Colonic mucosa (tissue), 4 donors: ENCODE results near the gene TEX13B. TPM values are rescaled to one million over a fixed set of nuclear protein-coding genes. Genes with fewer than 3 reads are reported as not detected.

Experiments used
- DNase-seq: peaks from one replicate; pipeline ENCODE4 v3.0.0-alpha.2; 2020
- H3K27ac ChIP-seq: fragments of 200-600 bp; one replicate; pipeline ENCODE4 v1.8.0; 2021
- H3K27me3 ChIP-seq: fragments of 200-600 bp; one replicate; pipeline ENCODE4 v1.8.0; 2021
- H3K36me3 ChIP-seq: fragments of 200-600 bp; one replicate; pipeline ENCODE4 v1.8.0; 2021
- H3K4me1 ChIP-seq: fragments of 200-600 bp; one replicate; pipeline ENCODE4 v1.8.0; 2021; ENCODE audit warnings: mild to moderate bottlenecking
- H3K4me3 ChIP-seq: fragments of 200-600 bp; one replicate; pipeline ENCODE4 v1.8.0; 2021
- H3K9ac ChIP-seq, 2 donors: one replicate each; pipeline ENCODE4 v1.7.0; 2013; ENCODE audit warnings: control low read depth in 2 of 2, low read depth in 2 of 2, low read length in 2 of 2
- H3K9me3 ChIP-seq: fragments of 200-600 bp; one replicate; pipeline ENCODE4 v1.8.0; 2021
- intact Hi-C: fragments of 100-400 bp; cut with DNase I; formaldehyde crosslinking; loops from one replicate; pipeline ENCODE4 v1.14.1; 2022
- total RNA-seq, 2 donors: library from RNA; stranded (reverse); fragmentation: NEBNext Ultra II Directional in 1 of 2; extraction: Animal tissue kit (Norgen Biotek cat#: 25700) in 1 of 2; gene quantifications; one replicate each; pipeline ENCODE4 v1.2.1, GENCODE V29; 2021
- TF ChIP-seq, protein P1 (sequence below): fragments of 200-600 bp; IDR thresholded peaks from one replicate; pipeline ENCODE4 v1.8.0; 2022; ENCODE audit warnings: antibody characterized with exemption, mild to moderate bottlenecking
- donor health status: healthy.
- donor health status: DM: no; HTN: no; CAD: no.
- donor health status: DM: no; HTN: no; CAD: no.

The TEX13B gene
- total RNA-seq, 2 donors from 2014 or later: not detected

GRCh38 chrX:108022491-108023089, 40.4 kb upstream of the TEX13B start:
- no peak overlapping the region for H3K27ac ChIP-seq
- DNase-seq: no peak
- intact Hi-C loops: no loop called here
- no peak overlapping the region for H3K9ac ChIP-seq
- TF ChIP-seq, protein P1, sequence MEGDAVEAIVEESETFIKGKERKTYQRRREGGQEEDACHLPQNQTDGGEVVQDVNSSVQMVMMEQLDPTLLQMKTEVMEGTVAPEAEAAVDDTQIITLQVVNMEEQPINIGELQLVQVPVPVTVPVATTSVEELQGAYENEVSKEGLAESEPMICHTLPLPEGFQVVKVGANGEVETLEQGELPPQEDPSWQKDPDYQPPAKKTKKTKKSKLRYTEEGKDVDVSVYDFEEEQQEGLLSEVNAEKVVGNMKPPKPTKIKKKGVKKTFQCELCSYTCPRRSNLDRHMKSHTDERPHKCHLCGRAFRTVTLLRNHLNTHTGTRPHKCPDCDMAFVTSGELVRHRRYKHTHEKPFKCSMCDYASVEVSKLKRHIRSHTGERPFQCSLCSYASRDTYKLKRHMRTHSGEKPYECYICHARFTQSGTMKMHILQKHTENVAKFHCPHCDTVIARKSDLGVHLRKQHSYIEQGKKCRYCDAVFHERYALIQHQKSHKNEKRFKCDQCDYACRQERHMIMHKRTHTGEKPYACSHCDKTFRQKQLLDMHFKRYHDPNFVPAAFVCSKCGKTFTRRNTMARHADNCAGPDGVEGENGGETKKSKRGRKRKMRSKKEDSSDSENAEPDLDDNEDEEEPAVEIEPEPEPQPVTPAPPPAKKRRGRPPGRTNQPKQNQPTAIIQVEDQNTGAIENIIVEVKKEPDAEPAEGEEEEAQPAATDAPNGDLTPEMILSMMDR: no peak
- H3K4me1 ChIP-seq: no peaks in the 10 kb centered on the region
- H3K36me3 ChIP-seq: no peaks in the 10 kb centered on the region
- no peak overlapping the region for H3K4me3 ChIP-seq
- no peaks in the 10 kb centered on the region for H3K9me3 ChIP-seq
- no peaks in the 10 kb centered on the region for H3K27me3 ChIP-seq

DNA sequence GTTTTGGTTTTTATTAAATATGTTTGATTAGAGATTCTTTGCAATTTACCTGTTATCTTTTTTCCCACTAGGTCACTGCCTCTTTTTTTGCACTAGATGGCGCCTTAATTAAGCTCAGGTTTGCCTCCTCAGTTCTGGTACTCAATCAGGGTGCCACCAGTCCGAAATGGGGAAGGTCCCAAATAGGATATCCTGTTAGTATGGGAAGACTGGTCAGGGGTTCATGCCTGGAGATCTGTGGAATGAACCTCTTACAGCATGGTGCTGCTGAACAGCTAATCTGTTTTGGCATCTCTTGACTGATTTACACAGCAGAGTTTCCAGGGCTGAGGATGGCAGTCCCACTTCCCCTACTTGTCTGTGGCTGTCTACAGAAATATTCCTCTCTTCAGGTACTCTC, 38.5 kb upstream of the TEX13B start:
- no peak overlapping the region for H3K27ac ChIP-seq
- intact Hi-C loops: no loop called here
- H3K36me3 ChIP-seq: no peaks in the 10 kb centered on the region
- H3K9ac ChIP-seq: no peak overlapping the region
- H3K27me3 ChIP-seq: no peaks in the 10 kb centered on the region
- no peak for DNase-seq
- TF ChIP-seq, protein P1: peak; percentile 31
- H3K4me3 ChIP-seq: no peak overlapping the region
- H3K4me1 ChIP-seq: no peaks in the 10 kb centered on the region
- no peaks in the 10 kb centered on the region for H3K9me3 ChIP-seq

DNA sequence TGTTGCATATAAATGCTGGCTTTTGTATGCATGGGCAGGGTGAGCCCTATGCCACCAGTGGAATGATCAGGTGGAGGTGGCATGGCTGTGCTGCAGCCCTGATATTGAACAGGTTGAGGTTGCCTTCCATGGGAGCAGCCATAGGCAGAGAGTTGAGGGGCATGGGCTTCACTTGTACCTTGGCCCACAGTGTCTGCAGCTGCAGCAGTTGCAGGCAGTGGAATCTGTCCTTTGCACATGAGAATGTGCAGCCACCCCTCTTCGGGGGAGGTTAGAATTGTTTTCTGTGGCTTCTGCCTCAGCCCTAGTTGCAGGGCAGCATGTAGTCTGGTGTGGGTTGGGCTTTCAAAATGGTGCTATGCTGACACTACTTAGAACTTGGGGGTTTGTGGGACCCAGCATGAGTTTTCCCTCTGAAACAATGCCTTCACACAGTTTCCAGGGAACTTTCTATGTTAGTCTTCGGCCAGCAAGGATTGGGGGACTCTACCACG, 37.3 kb upstream of the TEX13B start:
- no peak for DNase-seq
- Histone ChIP-seq H3K36me3 (no peaks in the 10 kb centered on the region), H3K9ac (no peak overlapping the region), H3K4me1 (no peaks in the 10 kb centered on the region), H3K27me3 (no peaks in the 10 kb centered on the region), H3K4me3 (no peak overlapping the region), H3K9me3 (no peaks in the 10 kb centered on the region), H3K27ac (no peak overlapping the region)
- intact Hi-C loops: loop anchor here (5.0 kb wide), 1 partner anchor 48 kb away; no protein-coding TSS in a partner anchor
- TF ChIP-seq, protein P1: no peak

GRCh38 chrX:108018656-108019381, 36.6 kb upstream of the TEX13B start:
- TF ChIP-seq, protein P1: no peak
- H3K4me1 ChIP-seq: no peaks in the 10 kb centered on the region
- H3K27me3 ChIP-seq: no peaks in the 10 kb centered on the region
- H3K4me3 ChIP-seq: no peak overlapping the region
- H3K27ac ChIP-seq: no peak overlapping the region
- intact Hi-C loops: loop anchor here (5.0 kb wide), 1 partner anchor 48 kb away; no protein-coding TSS in a partner anchor
- no peaks in the 10 kb centered on the region for H3K36me3 ChIP-seq
- DNase-seq: no peak
- no peaks in the 10 kb centered on the region for H3K9me3 ChIP-seq
- no peak overlapping the region for H3K9ac ChIP-seq

GRCh38 chrX:108001218-108001814, 19.1 kb upstream of the TEX13B start:
- no peaks in the 10 kb centered on the region for H3K27me3 ChIP-seq
- H3K27ac ChIP-seq: no peak overlapping the region
- H3K4me1 ChIP-seq: no peaks in the 10 kb centered on the region
- H3K9ac ChIP-seq: no peak overlapping the region
- intact Hi-C loops: no loop called here
- no peak for DNase-seq
- no peaks in the 10 kb centered on the region for H3K36me3 ChIP-seq
- TF ChIP-seq, protein P1: peak; percentile 44
- H3K4me3 ChIP-seq: no peak overlapping the region
- no peaks in the 10 kb centered on the region for H3K9me3 ChIP-seq
